ENCODE data around the gene TGM4.
"Not testable (repeated sequence)": the region's sequence is repeated elsewhere in the genome, so short reads cannot be mapped to it uniquely, and the experiment has no call there.

TGM4 gene

GRCh38 chr3:44918087-44918486 lies 43.7 kb downstream of the TGM4 start:
- no peak for DNase-seq

- DNase-seq = no peak
Measured at GRCh38 chr3:44918581-44918980, 44.2 kb downstream of the TGM4 start.

DNA sequence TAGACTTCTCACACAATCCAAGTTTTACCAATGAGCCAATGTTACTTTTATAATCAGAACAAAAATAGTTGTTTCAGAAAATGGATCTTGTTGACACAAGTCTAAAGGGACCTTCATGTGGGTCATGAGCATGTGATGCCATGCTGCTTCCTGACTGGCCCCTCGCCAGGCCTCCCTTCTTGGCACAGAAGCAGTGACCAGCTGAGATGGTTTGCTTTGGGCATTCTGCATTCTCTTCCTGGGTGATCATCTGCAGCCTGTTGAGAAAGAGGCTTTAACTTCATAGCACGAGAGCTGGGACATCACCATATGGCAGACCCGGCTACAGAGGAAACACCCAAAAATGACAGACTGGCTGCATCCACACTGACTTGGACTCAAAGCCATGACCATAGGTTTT lies 45.7 kb downstream of the TGM4 start:
- no peak for DNase-seq

- no peak for DNase-seq
Measured at GRCh38 chr3:44923632-44924456, 49.4 kb downstream of the TGM4 start.

DNA sequence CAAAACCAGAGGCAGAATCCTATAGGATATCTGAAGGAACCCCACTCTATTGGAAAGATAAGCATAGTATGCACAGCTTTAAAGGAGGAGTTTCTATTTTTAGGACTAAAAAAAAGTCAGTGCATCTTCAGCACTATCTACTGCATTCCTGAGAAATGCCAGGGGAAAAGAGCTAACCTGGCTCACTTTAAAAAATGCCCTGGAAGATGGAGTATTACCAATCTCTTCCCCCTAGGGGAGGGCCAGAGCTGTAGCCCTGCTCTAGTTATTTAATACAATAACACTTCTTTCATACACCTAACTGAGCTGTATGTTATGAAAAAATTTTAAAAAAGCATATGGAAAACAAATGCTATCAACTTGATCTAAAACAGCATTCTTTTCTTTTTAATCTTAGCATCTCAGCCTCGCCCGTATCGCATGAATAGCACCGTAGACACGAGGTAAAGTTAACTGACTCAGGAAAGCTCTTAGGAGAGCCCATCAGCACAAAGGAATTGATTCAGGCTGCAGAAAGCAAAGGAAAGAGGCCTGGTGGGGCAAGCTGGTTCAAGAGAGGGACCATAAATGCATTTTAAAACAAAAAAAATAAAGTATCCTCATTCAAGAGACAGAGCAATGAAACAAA lies 50.2 kb downstream of the TGM4 start:
- no peak for DNase-seq

- no peak for DNase-seq
Measured at GRCh38 chr3:44926172-44926571, 51.8 kb downstream of the TGM4 start.

DNA sequence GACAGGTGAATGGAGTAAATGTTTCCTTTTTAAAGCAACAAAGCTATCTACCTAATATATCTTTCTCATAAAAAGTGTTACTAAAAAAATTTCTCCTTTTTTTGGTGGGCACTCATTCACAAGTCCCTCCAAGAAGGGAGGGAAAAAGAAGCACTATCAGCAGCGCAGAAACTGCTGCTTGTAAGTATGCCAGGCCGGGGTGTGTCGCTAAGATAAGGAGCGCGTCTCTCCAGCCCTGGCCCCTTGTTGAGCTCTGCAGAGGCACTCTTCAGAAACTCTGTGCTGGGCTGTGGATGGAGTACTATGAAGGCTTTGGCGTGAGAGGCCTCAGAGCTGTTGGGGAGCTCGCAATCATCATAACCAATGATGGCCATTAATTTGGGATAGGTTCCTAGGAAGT lies 52.5 kb downstream of the TGM4 start:
- no peak for DNase-seq

GRCh38 chr3:44927371-44927770 lies 53.0 kb downstream of the TGM4 start:
- no peak for DNase-seq

GRCh38 chr3:44929782-44930181 lies 55.4 kb downstream of the TGM4 start:
- DNase-seq = no peak

GRCh38 chr3:44930911-44931310 lies 56.5 kb downstream of the TGM4 start:
- no peak for DNase-seq

GRCh38 chr3:44931791-44932190 lies 57.4 kb downstream of the TGM4 start:
- no peak for DNase-seq

GRCh38 chr3:44932271-44932670 lies 57.9 kb downstream of the TGM4 start:
- DNase-seq = no peak

- no peak for DNase-seq
Measured at GRCh38 chr3:44932986-44933944, 58.9 kb downstream of the TGM4 start.

- no peak for DNase-seq
Measured at GRCh38 chr3:44939581-44940036, 65.2 kb downstream of the TGM4 start.

DNA sequence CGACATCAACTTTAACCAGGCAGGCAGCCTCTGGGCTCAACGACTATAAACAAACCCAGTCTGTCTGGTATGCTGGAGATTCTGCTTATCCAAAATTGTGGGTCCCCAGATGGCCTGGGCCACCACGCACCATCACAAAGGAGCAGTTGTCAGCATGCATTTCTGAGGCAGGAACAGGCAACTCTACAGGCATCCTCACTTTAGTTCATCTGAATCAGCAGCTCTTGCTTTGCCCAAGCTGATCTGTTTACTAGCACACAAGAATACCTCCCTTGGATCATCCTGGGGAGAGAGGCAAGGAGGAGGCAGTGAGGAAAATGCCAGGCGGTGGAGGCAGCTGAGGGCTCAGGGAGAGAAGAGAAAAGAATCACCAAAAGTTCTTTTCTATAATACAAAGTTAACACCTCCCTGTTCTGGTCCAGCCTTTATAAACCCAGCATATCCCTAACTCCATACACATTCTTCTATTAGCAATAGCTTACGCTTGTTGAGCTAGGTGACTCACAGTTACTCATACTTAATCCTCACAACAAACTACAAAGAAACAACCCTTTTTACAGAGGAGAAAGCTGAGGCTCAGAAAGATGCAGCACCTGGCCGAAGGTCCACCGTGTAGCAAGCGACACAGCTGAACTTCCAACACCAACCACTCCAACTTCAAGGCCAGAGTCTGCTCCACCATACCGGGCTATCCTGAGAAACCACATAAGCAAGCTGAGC lies 68.0 kb downstream of the TGM4 start:
- DNase-seq = peak in 1 of 2 experiments; percentile 14

- DNase-seq = no peak
Measured at GRCh38 chr3:44948239-44948638, 73.8 kb downstream of the TGM4 start.

DNA sequence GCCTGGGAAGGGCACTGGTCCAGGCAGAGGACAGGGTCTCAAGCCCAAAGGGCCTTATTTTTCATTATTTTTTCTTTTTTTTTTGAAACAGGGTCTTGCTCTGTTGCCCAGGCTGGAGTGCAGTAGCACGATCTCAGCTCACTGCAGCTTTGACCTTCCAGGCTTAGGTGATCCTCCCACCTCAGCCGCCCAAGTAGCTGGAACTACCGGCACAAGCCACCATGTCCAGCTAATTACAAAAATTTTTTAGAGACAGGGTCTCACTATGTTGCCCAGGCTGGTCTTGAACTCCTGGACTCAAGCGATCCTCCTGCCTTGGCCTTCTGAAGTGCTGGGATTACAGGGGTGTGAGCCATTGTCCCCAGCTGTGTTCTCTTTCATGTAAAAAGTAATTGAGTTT lies 75.4 kb downstream of the TGM4 start:
- not testable (repeated sequence) for DNase-seq

DNA sequence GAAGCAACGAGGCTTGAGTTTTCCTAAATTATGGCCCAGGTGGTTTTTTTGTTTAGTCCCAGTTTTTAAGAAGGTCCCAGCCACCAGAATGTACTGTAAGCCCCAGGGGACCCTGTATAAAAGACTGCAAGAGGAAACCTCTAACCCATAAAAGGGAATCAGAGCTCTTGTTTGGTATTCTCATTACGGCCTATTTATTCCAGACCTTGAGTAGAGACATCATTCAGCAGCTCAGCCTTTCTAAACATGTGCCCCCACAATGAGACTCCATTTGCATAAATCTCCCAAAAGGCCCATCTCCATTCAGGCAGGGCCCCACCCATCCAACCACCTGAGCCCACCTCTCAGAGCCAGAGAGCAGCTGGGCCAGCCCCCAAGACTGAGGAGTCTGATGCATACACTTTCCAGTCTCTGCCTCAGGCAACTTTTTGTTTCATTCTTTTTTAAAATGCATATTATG lies 75.9 kb downstream of the TGM4 start:
- no peak for DNase-seq

DNA sequence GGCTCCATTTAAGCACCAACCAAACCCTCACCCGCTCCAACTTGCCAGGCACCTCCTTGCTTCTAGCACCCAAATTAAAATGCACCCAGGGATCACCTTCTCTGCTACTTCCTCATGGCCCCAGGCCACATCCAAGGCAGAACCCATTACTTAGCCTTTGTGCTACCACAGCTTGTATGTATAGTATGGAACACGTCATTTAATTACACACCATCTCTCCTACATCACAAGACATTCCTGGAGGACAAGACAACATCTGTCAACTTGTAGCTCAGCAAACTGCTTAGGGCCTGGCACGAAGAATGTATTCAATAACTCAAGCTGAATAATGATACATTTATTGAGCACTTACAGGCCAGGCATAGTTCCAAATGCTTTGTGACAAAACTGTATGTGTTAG lies 78.3 kb downstream of the TGM4 start:
- DNase-seq = no peak

- no peak for DNase-seq
Measured at GRCh38 chr3:44954304-44954703, 79.9 kb downstream of the TGM4 start.

- no peak for DNase-seq
Measured at GRCh38 chr3:44954962-44955361, 80.6 kb downstream of the TGM4 start.

DNA sequence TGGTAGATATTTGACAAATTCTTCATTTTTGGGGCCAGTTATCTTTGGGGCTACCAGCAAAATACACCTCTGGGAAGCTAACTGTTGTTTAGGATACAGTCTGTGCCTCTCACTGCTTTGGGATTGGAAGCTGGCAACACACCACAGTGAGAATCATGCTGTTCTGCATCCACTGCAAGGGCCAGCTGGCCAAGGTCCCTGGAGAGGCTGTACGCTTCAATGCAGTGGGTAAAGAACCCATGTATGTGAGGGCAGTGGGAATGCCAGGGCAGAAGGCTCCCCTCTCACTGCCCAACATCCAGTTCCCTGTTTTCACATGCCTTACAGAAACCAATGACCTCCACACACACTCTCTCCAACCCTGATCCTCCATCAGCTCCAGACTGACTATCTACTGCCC lies 81.5 kb downstream of the TGM4 start:
- no peak for DNase-seq

- no peak for DNase-seq
Measured at GRCh38 chr3:44957986-44958385, 83.6 kb downstream of the TGM4 start.

Measured in SW 1271 (cell line).